ENCODE results near the gene UMAD1.

UMAD1 gene

GRCh38 chr7:7732621-7733281 lies 92.2 kb downstream of the UMAD1 start:
- no peak for TF ChIP-seq CTCF (IDR thresholded peaks at IDR 0.05)

- no peak for TF ChIP-seq CTCF (IDR thresholded peaks at IDR 0.05)
Observed at GRCh38 chr7:7736671-7737070, 96.1 kb downstream of the UMAD1 start.

GRCh38 chr7:7737674-7738073 lies 97.1 kb downstream of the UMAD1 start:
- no peak for TF ChIP-seq CTCF (IDR thresholded peaks at IDR 0.05)

GRCh38 chr7:7738177-7738576 lies 97.6 kb downstream of the UMAD1 start:
- no peak for TF ChIP-seq CTCF (IDR thresholded peaks at IDR 0.05)

- TF ChIP-seq CTCF (IDR thresholded peaks at IDR 0.05), result no peak
Observed at GRCh38 chr7:7738622-7739021, 98.1 kb downstream of the UMAD1 start.

- TF ChIP-seq CTCF (IDR thresholded peaks at IDR 0.05), result no peak
Observed at GRCh38 chr7:7739204-7740036, 98.9 kb downstream of the UMAD1 start.

- no peak for TF ChIP-seq CTCF (IDR thresholded peaks at IDR 0.05)
Observed at GRCh38 chr7:7740037-7740355, 99.4 kb downstream of the UMAD1 start.
